Natural killer cell (primary cell): ENCODE data around the gene UBASH3B. TPM values are rescaled to one million over a fixed set of nuclear protein-coding genes. Genes with fewer than 3 reads are reported as not detected.

Source experiments
- ATAC-seq, 3 donors: fragments of 150-1000 bp in 2 of 3; fragments of 200-7000 bp in 1 of 3; cut with Tn5 transposase; 1 replicate in 1 of 3; 2 replicates in 2 of 3; pipeline ENCODE4 v1.10.0; 2021; ENCODE audit warnings: mild to moderate bottlenecking in 2 of 3, moderate library complexity in 2 of 3
- DNase-seq, 2 donors: peaks; one replicate each; pipeline versions ENCODE4 v3.0.0 to v3.0.0-alpha.2; 2013 to 2021; ENCODE audit warnings: mixed read lengths in 1 of 2
- H3K27ac ChIP-seq: one replicate; pipeline ENCODE4 v1.5.1; 2013; ENCODE audit warnings: mild to moderate bottlenecking, low read length
- H3K27me3 ChIP-seq: one replicate; pipeline ENCODE4 v1.6.1; 2013; ENCODE audit warnings: low read length; ENCODE audit not compliant: control insufficient read depth, insufficient read depth
- H3K36me3 ChIP-seq: one replicate; pipeline ENCODE4 v1.6.1; 2013; ENCODE audit warnings: low read length; ENCODE audit not compliant: control insufficient read depth, insufficient read depth
- H3K4me1 ChIP-seq: one replicate; pipeline ENCODE4 v1.6.1; 2013; ENCODE audit warnings: low read length; ENCODE audit not compliant: control insufficient read depth, insufficient read depth
- H3K4me3 ChIP-seq: one replicate; pipeline ENCODE4 v1.5.1; 2013; ENCODE audit warnings: low read length
- H3K9me3 ChIP-seq: one replicate; pipeline ENCODE4 v1.6.1; 2013; ENCODE audit warnings: low read length; ENCODE audit not compliant: control insufficient read depth, insufficient read depth
- H3K27ac Mint-ChIP-seq, 2 donors: one replicate each; pipeline ENCODE4 v1.8.0; 2022; ENCODE audit warnings: mild to moderate bottlenecking in 2 of 2, mixed read lengths in 2 of 2, moderate library complexity in 1 of 2
- H3K27me3 Mint-ChIP-seq, 2 donors: one replicate each; pipeline ENCODE4 v1.8.0; 2022; ENCODE audit warnings: low read depth in 2 of 2, mixed read lengths in 2 of 2
- H3K36me3 Mint-ChIP-seq: one replicate; pipeline ENCODE4 v1.8.0; 2022; ENCODE audit warnings: mixed read lengths
- H3K4me1 Mint-ChIP-seq, 2 donors: one replicate each; pipeline ENCODE4 v1.8.0; 2022; ENCODE audit warnings: mixed read lengths in 2 of 2
- H3K4me3 Mint-ChIP-seq: one replicate; pipeline ENCODE4 v1.8.0; 2022; ENCODE audit warnings: mild to moderate bottlenecking, moderate library complexity, mixed read lengths
- H3K9me3 Mint-ChIP-seq, 2 donors: one replicate each; pipeline ENCODE4 v1.8.0; 2022; ENCODE audit warnings: mixed read lengths in 2 of 2
- WGBS: methylation state at CpG from one replicate; pipeline ENCODE4 v1.1.7; 2013; ENCODE audit warnings: missing lambda C conversion rate; ENCODE audit not compliant: insufficient coverage; 5-methylcytosine and 5-hydroxymethylcytosine counted together
- intact Hi-C: fragments of 100-400 bp; cut with micrococcal nuclease; formaldehyde crosslinking; loops from one replicate; pipeline ENCODE4 v1.14.2; 2022
- total RNA-seq, 4 donors: library from RNA; stranded (reverse); fragments of 120-200 nt in 1 of 4; gene quantifications; one replicate each; pipeline versions ENCODE4 v1.2.3 to v1.2.4, GENCODE V29; 2013 to 2022
- TF ChIP-seq, protein P1 (sequence below): fragments of 200-600 bp; IDR thresholded peaks from one replicate; pipeline ENCODE4 v1.8.0; 2022; ENCODE audit warnings: antibody characterized with exemption

The UBASH3B gene
- total RNA-seq, 3 donors from 2014 or later (not counting 1 experiment from before 2014, with no cell fraction given): 28.7 to 33.9 (median 33.5) TPM

DNA sequence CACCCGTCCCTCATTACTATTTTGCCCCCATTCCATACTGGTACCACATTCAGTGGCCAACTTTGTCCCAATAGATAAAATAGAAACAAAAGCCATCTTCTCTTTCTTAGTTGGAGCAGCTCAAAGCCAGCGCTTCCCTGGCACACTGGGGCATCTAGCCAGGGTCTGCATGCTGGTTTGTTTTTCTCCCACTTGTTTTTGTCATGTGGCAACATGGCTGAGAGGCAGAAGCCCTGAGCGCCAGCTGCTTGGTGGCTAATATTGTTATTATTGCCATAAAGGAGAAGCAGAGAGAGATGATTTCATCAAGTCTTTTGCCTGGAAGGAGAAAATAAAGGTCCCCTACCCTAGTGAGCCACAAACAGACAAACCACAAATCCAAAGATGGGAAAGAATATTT lies 134.4 kb downstream of the UBASH3B start:
- TF ChIP-seq, protein P1, sequence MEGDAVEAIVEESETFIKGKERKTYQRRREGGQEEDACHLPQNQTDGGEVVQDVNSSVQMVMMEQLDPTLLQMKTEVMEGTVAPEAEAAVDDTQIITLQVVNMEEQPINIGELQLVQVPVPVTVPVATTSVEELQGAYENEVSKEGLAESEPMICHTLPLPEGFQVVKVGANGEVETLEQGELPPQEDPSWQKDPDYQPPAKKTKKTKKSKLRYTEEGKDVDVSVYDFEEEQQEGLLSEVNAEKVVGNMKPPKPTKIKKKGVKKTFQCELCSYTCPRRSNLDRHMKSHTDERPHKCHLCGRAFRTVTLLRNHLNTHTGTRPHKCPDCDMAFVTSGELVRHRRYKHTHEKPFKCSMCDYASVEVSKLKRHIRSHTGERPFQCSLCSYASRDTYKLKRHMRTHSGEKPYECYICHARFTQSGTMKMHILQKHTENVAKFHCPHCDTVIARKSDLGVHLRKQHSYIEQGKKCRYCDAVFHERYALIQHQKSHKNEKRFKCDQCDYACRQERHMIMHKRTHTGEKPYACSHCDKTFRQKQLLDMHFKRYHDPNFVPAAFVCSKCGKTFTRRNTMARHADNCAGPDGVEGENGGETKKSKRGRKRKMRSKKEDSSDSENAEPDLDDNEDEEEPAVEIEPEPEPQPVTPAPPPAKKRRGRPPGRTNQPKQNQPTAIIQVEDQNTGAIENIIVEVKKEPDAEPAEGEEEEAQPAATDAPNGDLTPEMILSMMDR: no peak
- WGBS: 93% methylated on average over 3 of the region's 3 CpGs
- no peak overlapping the region for H3K4me3 ChIP-seq
- no peak overlapping the region for H3K4me3 Mint-ChIP-seq
- no peaks in the 10 kb centered on the region for H3K27me3 Mint-ChIP-seq
- H3K9me3 Mint-ChIP-seq: no peaks in the 10 kb centered on the region
- no peak overlapping the region for H3K27ac ChIP-seq
- no peaks in the 10 kb centered on the region for H3K27me3 ChIP-seq
- H3K4me1 ChIP-seq: no peaks in the 10 kb centered on the region
- peaks cover 6% of the 10 kb centered on the region for H3K36me3 Mint-ChIP-seq
- no peaks in the 10 kb centered on the region for H3K4me1 Mint-ChIP-seq
- no peak for DNase-seq
- intact Hi-C loops: no loop called here
- H3K36me3 ChIP-seq: peaks cover 29% of the 10 kb centered on the region
- no peak for ATAC-seq
- H3K27ac Mint-ChIP-seq: no peak overlapping the region
- no peaks in the 10 kb centered on the region for H3K9me3 ChIP-seq

DNA sequence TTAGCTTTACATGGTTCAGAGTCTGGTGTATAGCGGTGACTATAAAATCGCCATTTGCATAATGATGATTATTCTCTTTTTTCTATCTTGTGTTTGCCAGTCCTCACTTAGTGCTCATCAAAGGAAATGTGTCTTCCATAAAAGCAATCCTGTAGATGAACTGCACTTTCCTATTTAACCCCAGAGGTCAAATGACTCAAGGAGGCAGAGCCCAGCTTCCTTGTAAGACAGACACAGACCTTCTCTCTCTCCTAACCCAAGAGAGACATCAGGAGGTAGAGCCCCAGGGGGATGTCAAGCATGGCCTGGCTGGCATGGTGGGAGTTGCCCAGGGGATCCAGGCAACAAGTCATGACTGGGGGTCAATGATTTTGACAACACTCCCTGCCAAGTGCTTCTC lies 135.9 kb downstream of the UBASH3B start:
- intact Hi-C loops: no loop called here
- H3K4me1 ChIP-seq: peaks cover 5% of the 10 kb centered on the region
- H3K36me3 Mint-ChIP-seq: peaks cover 6% of the 10 kb centered on the region
- DNase-seq (no peak), ATAC-seq (no peak)
- peaks cover 0 to 4% of the 10 kb centered on the region in 2 donors for H3K4me1 Mint-ChIP-seq
- H3K27ac Mint-ChIP-seq: no peak overlapping the region
- H3K36me3 ChIP-seq: peaks cover 31% of the 10 kb centered on the region
- H3K27ac ChIP-seq: no peak overlapping the region
- TF ChIP-seq, protein P1: no peak
- H3K27me3 ChIP-seq: no peaks in the 10 kb centered on the region
- H3K9me3 Mint-ChIP-seq: no peaks in the 10 kb centered on the region
- no peaks in the 10 kb centered on the region for H3K9me3 ChIP-seq
- H3K27me3 Mint-ChIP-seq: no peaks in the 10 kb centered on the region
- no peak overlapping the region for H3K4me3 Mint-ChIP-seq
- no peak overlapping the region for H3K4me3 ChIP-seq
- WGBS: 100% methylated on average over 2 of the region's 2 CpGs

DNA sequence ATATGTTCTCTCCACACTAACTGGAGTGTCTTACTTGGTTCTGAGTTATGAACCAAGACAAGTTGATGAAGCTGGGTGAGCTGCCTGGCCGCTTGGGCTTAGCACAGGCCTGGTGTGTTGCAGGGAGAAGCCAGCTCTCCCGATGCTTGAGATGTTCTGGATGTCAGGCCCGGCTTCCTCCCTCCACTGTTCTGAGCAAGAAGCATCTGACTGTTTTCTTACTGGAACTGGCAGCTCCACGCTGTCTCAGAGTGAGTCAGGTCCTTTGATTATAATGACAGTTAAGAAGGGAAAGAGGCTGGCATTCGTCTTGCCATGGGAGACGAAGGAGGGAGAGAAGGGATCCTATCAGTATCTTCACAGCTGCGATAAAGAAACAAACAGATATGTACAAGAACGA lies 136.3 kb downstream of the UBASH3B start:
- peaks cover 35% of the 10 kb centered on the region for H3K36me3 ChIP-seq
- Mint-ChIP-seq H3K36me3 (peaks cover 7% of the 10 kb centered on the region), H3K4me3 (no peak overlapping the region), H3K4me1 (peaks cover 0 to 5% of the 10 kb centered on the region in 2 donors), H3K27ac (no peak overlapping the region), H3K9me3 (no peaks in the 10 kb centered on the region), H3K27me3 (no peaks in the 10 kb centered on the region)
- peaks cover 5% of the 10 kb centered on the region for H3K4me1 ChIP-seq
- no peaks in the 10 kb centered on the region for H3K9me3 ChIP-seq
- no peak overlapping the region for H3K4me3 ChIP-seq
- WGBS: 88% methylated on average over 8 of the region's 8 CpGs
- H3K27ac ChIP-seq: no peak overlapping the region
- no peaks in the 10 kb centered on the region for H3K27me3 ChIP-seq
- TF ChIP-seq, protein P1: no peak
- no peak for DNase-seq
- no peak for ATAC-seq
- intact Hi-C loops: no loop called here

DNA sequence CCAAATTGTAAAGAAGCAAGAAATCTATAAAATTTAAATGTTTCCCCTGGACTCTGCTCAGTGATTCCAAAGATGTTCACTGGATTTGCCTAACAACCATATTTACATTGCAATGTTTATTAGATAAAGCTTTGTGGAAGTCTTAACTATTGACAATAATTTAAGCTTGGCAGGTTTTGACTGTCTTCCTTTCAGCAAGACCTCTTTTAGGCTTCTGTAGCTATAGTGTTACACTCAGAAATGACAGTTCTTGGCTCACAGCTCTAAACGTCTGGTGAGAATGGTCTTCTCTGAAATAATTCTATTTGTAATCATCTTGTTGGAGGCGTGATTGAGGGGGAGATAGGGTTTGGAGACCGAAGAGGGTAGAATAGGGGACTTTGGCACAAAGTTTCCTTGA lies 138.0 kb downstream of the UBASH3B start:
- Mint-ChIP-seq H3K9me3 (no peaks in the 10 kb centered on the region), H3K27me3 (no peaks in the 10 kb centered on the region), H3K4me1 (peaks cover 0 to 5% of the 10 kb centered on the region in 2 donors), H3K4me3 (no peak overlapping the region), H3K36me3 (peaks cover 11% of the 10 kb centered on the region), H3K27ac (no peak overlapping the region)
- ATAC-seq (no peak), DNase-seq (no peak)
- intact Hi-C loops: no loop called here
- Histone ChIP-seq H3K4me1 (peaks cover 5% of the 10 kb centered on the region), H3K27ac (no peak overlapping the region), H3K27me3 (no peaks in the 10 kb centered on the region), H3K4me3 (no peak overlapping the region), H3K36me3 (peaks cover 49% of the 10 kb centered on the region), H3K9me3 (no peaks in the 10 kb centered on the region)
- TF ChIP-seq, protein P1: no peak
- WGBS: 91% methylated on average over 2 of the region's 3 CpGs
